Measurements from ENCODE around the gene KIN. TPM values are rescaled to one million over a fixed set of nuclear protein-coding genes. Genes with fewer than 3 reads are reported as not detected.
"Not testable (repeated sequence)": the region's sequence is repeated elsewhere in the genome, so short reads cannot be mapped to it uniquely, and the experiment has no call there.

Gene KIN
- total RNA-seq, 1 experiment from 2014 or later = 14.6 TPM

GRCh38 chr10:7797582-7797981 is 9.8 kb upstream of the KIN start:
- no peak for DNase-seq (ENCODE audit: extremely low read depth, low read depth)

GRCh38 chr10:7795605-7796004 is 7.8 kb upstream of the KIN start:
- no peak for DNase-seq (ENCODE audit: extremely low read depth, low read depth)

- DNase-seq (ENCODE audit: extremely low read depth, low read depth) = no peak
These were observed 6.6 kb upstream of the KIN start for GRCh38 chr10:7794251-7795026.

GRCh38 chr10:7792541-7792940 is 4.7 kb upstream of the KIN start:
- no peak for DNase-seq (ENCODE audit: extremely low read depth, low read depth)

- DNase-seq (ENCODE audit: extremely low read depth, low read depth) = no peak
These were observed 1.6 kb upstream of the KIN start for GRCh38 chr10:7789390-7789789.

GRCh38 chr10:7788639-7789286 is 970 bp upstream of the KIN start:
- no peak for DNase-seq (ENCODE audit: extremely low read depth, low read depth)

GRCh38 chr10:7787150-7787856 is 490 bp downstream of the KIN start:
- DNase-seq (ENCODE audit: extremely low read depth, low read depth) = no peak

- no peak for DNase-seq (ENCODE audit: extremely low read depth, low read depth)
These were observed 1.4 kb downstream of the KIN start for GRCh38 chr10:7786430-7786829.

- DNase-seq (ENCODE audit: extremely low read depth, low read depth) = not testable (repeated sequence)
These were observed 5.6 kb downstream of the KIN start for GRCh38 chr10:7782194-7782593.

GRCh38 chr10:7776777-7777176 is 11.0 kb downstream of the KIN start:
- DNase-seq (ENCODE audit: extremely low read depth, low read depth) = no peak

- DNase-seq (ENCODE audit: extremely low read depth, low read depth) = no peak
These were observed 13.7 kb downstream of the KIN start for GRCh38 chr10:7773845-7774801.

GRCh38 chr10:7768417-7768816 is 19.4 kb downstream of the KIN start:
- DNase-seq (ENCODE audit: extremely low read depth, low read depth) = no peak

GRCh38 chr10:7767209-7767608 is 20.6 kb downstream of the KIN start:
- DNase-seq (ENCODE audit: extremely low read depth, low read depth) = no peak

- no peak for DNase-seq (ENCODE audit: extremely low read depth, low read depth)
These were observed 21.6 kb downstream of the KIN start for GRCh38 chr10:7766241-7766640.

GRCh38 chr10:7763929-7764328 is 23.9 kb downstream of the KIN start:
- DNase-seq (ENCODE audit: extremely low read depth, low read depth) = no peak

- peak; percentile 17 for DNase-seq (ENCODE audit: extremely low read depth, low read depth)
These were observed 31.3 kb downstream of the KIN start for GRCh38 chr10:7756360-7756992.

GRCh38 chr10:7755103-7755502 is 32.7 kb downstream of the KIN start:
- no peak for DNase-seq (ENCODE audit: extremely low read depth, low read depth)

GRCh38 chr10:7752251-7752650 is 35.5 kb downstream of the KIN start:
- DNase-seq (ENCODE audit: extremely low read depth, low read depth) = no peak

- no peak for DNase-seq (ENCODE audit: extremely low read depth, low read depth)
These were observed 37.6 kb downstream of the KIN start for GRCh38 chr10:7750222-7750621.

GRCh38 chr10:7748637-7749036 is 39.2 kb downstream of the KIN start:
- not testable (repeated sequence) for DNase-seq (ENCODE audit: extremely low read depth, low read depth)
